HepG2 (cell line): ENCODE data around the gene ZNF213. TPM values are rescaled to one million over a fixed set of nuclear protein-coding genes. Genes with fewer than 3 reads are reported as not detected.
A peak's percentile ranks its signal among the peaks of the same experiment; 100 is the strongest.

Source experiments
- RERE ChIP-seq: IDR thresholded peaks from 2 replicates; pipeline ENCODE4 v1.6.1; 2016; ENCODE audit warnings: low read depth, missing genetic modification reagents, missing compliant biosample characterization
- SNAPC4 ChIP-seq: sonication (generic); formaldehyde crosslinking; IDR thresholded peaks from 2 replicates; pipeline ENCODE4 v1.4.0; 2020; ENCODE audit warnings: mild to moderate bottlenecking, missing genetic modification reagents
- ZBTB7B ChIP-seq: sonication (generic); formaldehyde crosslinking; IDR thresholded peaks from 2 replicates; pipeline ENCODE4 v1.4.0; 2020; ENCODE audit warnings: missing genetic modification reagents
- ZHX2 ChIP-seq, 2 experiments: sonication (generic) in 1 of 2; formaldehyde crosslinking in 1 of 2; IDR thresholded peaks; 2 replicates each; pipeline versions ENCODE4 v1.6.1 to v1.9.0; 2014 to 2022; ENCODE audit warnings: antibody characterized with exemption in 1 of 2, borderline replicate concordance in 1 of 2, inconsistent platforms in 1 of 2, low read depth in 1 of 2, missing genetic modification reagents in 1 of 2
- ZNF292 ChIP-seq: sonication (generic); formaldehyde crosslinking; IDR thresholded peaks from 2 replicates; pipeline ENCODE4 v1.8.1; 2022; ENCODE audit warnings: mild to moderate bottlenecking, low read depth, missing genetic modification reagents, borderline replicate concordance
- polyA plus RNA-seq, 8 experiments: library from polyadenylated mRNA; depleted of rRNA in 3 of 8; stranded (reverse) in 7 of 8; unstranded in 1 of 8; fragments of >200 nt; fragmentation: Illumina TruSeq in 4 of 8; extraction: Trizol in 4 of 8; gene quantifications; 2 replicates each; pipeline versions ENCODE4 v1.2.1 to v1.2.3, GENCODE V29; 2011 to 2016; ENCODE audit warnings: low read depth in 4 of 8, missing spikeins in 1 of 8, mixed read lengths in 1 of 8; ENCODE audit not compliant: insufficient read depth in 1 of 8
- total RNA-seq, 5 experiments: library from RNA; depleted of rRNA; stranded (reverse); fragments of >200 nt; fragmentation: Illumina TruSeq; extraction: Trizol; gene quantifications; 2 replicates each; pipeline ENCODE4 v1.2.3, GENCODE V29; 2016; ENCODE audit warnings: low read depth in 1 of 5

The ZNF213 gene
- total and polyA plus RNA-seq, 2 of the 13 experiments (the other 11 are each of a cell fraction or from before 2014, with no cell fraction given): 0.59 to 0.97 TPM

GRCh38 chr16:3171855-3172593, 37.2 kb downstream of the ZNF213 start (continued):
- TF ChIP-seq ZHX2 (IDR thresholded peaks at IDR 0.05; ENCODE audit: low read depth): no peak
- TF ChIP-seq ZHX2 (CRISPR knock-in tag; IDR thresholded peaks at IDR 0.05; ENCODE audit: borderline replicate concordance): no peak
- TF ChIP-seq RERE (CRISPR knock-in tag): 0 out of 2 replicates have a peak, but pooled peaks have one; percentile 15
- TF ChIP-seq ZBTB7B (CRISPR knock-in tag): no peak; the same call in 1 of the 2 replicates
- TF ChIP-seq SNAPC4 (CRISPR knock-in tag): no peak
- TF ChIP-seq ZNF292 (CRISPR knock-in tag): no peak
